Measurements from ENCODE around the gene ZDHHC8. TPM values are rescaled to one million over a fixed set of nuclear protein-coding genes. Genes with fewer than 3 reads are reported as not detected.

ZDHHC8 gene
- total and polyA plus RNA-seq, 7 experiments from 2014 or later: 0.95 to 88.5 (median 65.9) TPM

- Mint-ChIP-seq H3K27me3 (no peaks in the 10 kb centered on the region), H3K4me3 (no peak overlapping the region), H3K27ac (no peak overlapping the region), H3K4me1 (peaks cover 4 to 30% (median 16%) of the 10 kb centered on the region in 7 donors), H3K9me3 (no peaks in the 10 kb centered on the region), H3K36me3 (peaks cover 0 to 8% (median 0%) of the 10 kb centered on the region in 5 donors)
- intact Hi-C loops (cut with micrococcal nuclease): no loop called here
- H3K9me3 ChIP-seq (ENCODE audit: control insufficient read depth in 2 of 3, low read length in 3 of 3): no peaks in the 10 kb centered on the region
- no peak for ATAC-seq
- DNase-seq: no peak
- peaks cover 0 to 45% (median 0%) of the 10 kb centered on the region in 3 experiments for H3K36me3 ChIP-seq (ENCODE audit: control insufficient read depth in 2 of 3, insufficient read depth in 3 of 3, low read length in 3 of 3)
- no peaks in the 10 kb centered on the region for H3K4me1 ChIP-seq (ENCODE audit: control insufficient read depth in 2 of 2, insufficient read depth in 2 of 2, low read length in 2 of 2)
- POLR2A ChIA-PET: no interaction called here
- CTCF ChIA-PET: no interaction called here
- H3K27ac ChIP-seq (ENCODE audit: low read depth, low read length): no peak overlapping the region
- no peaks in the 10 kb centered on the region for H3K27me3 ChIP-seq (ENCODE audit: control insufficient read depth in 2 of 2, insufficient read depth in 2 of 2, low read length in 2 of 2)
- no peak overlapping the region for H3K4me3 ChIP-seq (ENCODE audit: low read length)
Measured at GRCh38 chr22:20138868-20139267, 7.3 kb downstream of the ZDHHC8 start.

- ChIA-PET CTCF (no interaction called here), POLR2A (no interaction called here)
- no peak for ATAC-seq
- H3K36me3 Mint-ChIP-seq: peaks cover 0 to 8% (median 0%) of the 10 kb centered on the region in 5 donors
- intact Hi-C loops (cut with micrococcal nuclease): no loop called here
- no peak overlapping the region for H3K27ac Mint-ChIP-seq
- no peaks in the 10 kb centered on the region for H3K27me3 Mint-ChIP-seq
- H3K27ac ChIP-seq (ENCODE audit: low read depth, low read length): no peak overlapping the region
- H3K36me3 ChIP-seq (ENCODE audit: control insufficient read depth in 2 of 3, insufficient read depth in 3 of 3, low read length in 3 of 3): peaks cover 0 to 50% (median 0%) of the 10 kb centered on the region in 3 experiments
- H3K9me3 Mint-ChIP-seq: no peaks in the 10 kb centered on the region
- H3K4me3 ChIP-seq (ENCODE audit: low read length): no peak overlapping the region
- H3K4me3 Mint-ChIP-seq: no peak overlapping the region
- H3K27me3 ChIP-seq (ENCODE audit: control insufficient read depth in 2 of 2, insufficient read depth in 2 of 2, low read length in 2 of 2): no peaks in the 10 kb centered on the region
- DNase-seq: no peak
- no peaks in the 10 kb centered on the region for H3K9me3 ChIP-seq (ENCODE audit: control insufficient read depth in 2 of 3, low read length in 3 of 3)
- H3K4me1 ChIP-seq (ENCODE audit: control insufficient read depth in 2 of 2, insufficient read depth in 2 of 2, low read length in 2 of 2): no peaks in the 10 kb centered on the region
- H3K4me1 Mint-ChIP-seq: peaks cover 2 to 24% (median 15%) of the 10 kb centered on the region in 7 donors
Measured at GRCh38 chr22:20139391-20140106, 7.9 kb downstream of the ZDHHC8 start.

- no peak overlapping the region for H3K27ac Mint-ChIP-seq
Measured at GRCh38 chr22:20140107-20140445, 8.5 kb downstream of the ZDHHC8 start.

GRCh38 chr22:20140521-20140964 is 8.9 kb downstream of the ZDHHC8 start:
- POLR2A ChIA-PET: interaction anchor here (0.8 kb wide), 1 partner anchor 80 kb away, joined by 3 read pairs; no protein-coding TSS in a partner anchor
- H3K4me1 Mint-ChIP-seq: peaks cover 2 to 22% (median 15%) of the 10 kb centered on the region in 7 donors
- H3K9me3 ChIP-seq (ENCODE audit: control insufficient read depth in 2 of 3, low read length in 3 of 3): no peaks in the 10 kb centered on the region
- ATAC-seq: no peak
- no peak for DNase-seq
- no peak overlapping the region for H3K4me3 ChIP-seq (ENCODE audit: low read length)
- H3K4me1 ChIP-seq (ENCODE audit: control insufficient read depth in 2 of 2, insufficient read depth in 2 of 2, low read length in 2 of 2): no peaks in the 10 kb centered on the region
- peaks cover 0 to 8% (median 0%) of the 10 kb centered on the region in 5 donors for H3K36me3 Mint-ChIP-seq
- no peaks in the 10 kb centered on the region for H3K9me3 Mint-ChIP-seq
- CTCF ChIA-PET: no interaction called here
- H3K4me3 Mint-ChIP-seq: no peak overlapping the region
- intact Hi-C loops (cut with micrococcal nuclease): no loop called here
- no peak overlapping the region for H3K27ac Mint-ChIP-seq
- H3K27me3 ChIP-seq (ENCODE audit: control insufficient read depth in 2 of 2, insufficient read depth in 2 of 2, low read length in 2 of 2): no peaks in the 10 kb centered on the region
- peaks cover 0 to 58% (median 0%) of the 10 kb centered on the region in 3 experiments for H3K36me3 ChIP-seq (ENCODE audit: control insufficient read depth in 2 of 3, insufficient read depth in 3 of 3, low read length in 3 of 3)
- no peaks in the 10 kb centered on the region for H3K27me3 Mint-ChIP-seq
- H3K27ac ChIP-seq (ENCODE audit: low read depth, low read length): no peak overlapping the region

More at GRCh38 chr22:20140107-20140445, 8.5 kb downstream of the ZDHHC8 start:
- H3K4me3 Mint-ChIP-seq: no peak overlapping the region
- H3K9me3 Mint-ChIP-seq: no peaks in the 10 kb centered on the region
- H3K27me3 ChIP-seq (ENCODE audit: control insufficient read depth in 2 of 2, insufficient read depth in 2 of 2, low read length in 2 of 2): no peaks in the 10 kb centered on the region
- intact Hi-C loops (cut with micrococcal nuclease): no loop called here
- H3K9me3 ChIP-seq (ENCODE audit: control insufficient read depth in 2 of 3, low read length in 3 of 3): no peaks in the 10 kb centered on the region
- POLR2A ChIA-PET: interaction anchor here (0.8 kb wide), 1 partner anchor 79 kb away, joined by 3 read pairs; no protein-coding TSS in a partner anchor
- ATAC-seq (no peak), DNase-seq (no peak)
- H3K27me3 Mint-ChIP-seq: no peaks in the 10 kb centered on the region
- CTCF ChIA-PET: no interaction called here
- H3K36me3 Mint-ChIP-seq: peaks cover 0 to 8% (median 0%) of the 10 kb centered on the region in 5 donors
- peaks cover 0 to 54% (median 0%) of the 10 kb centered on the region in 3 experiments for H3K36me3 ChIP-seq (ENCODE audit: control insufficient read depth in 2 of 3, insufficient read depth in 3 of 3, low read length in 3 of 3)
- H3K4me1 ChIP-seq (ENCODE audit: control insufficient read depth in 2 of 2, insufficient read depth in 2 of 2, low read length in 2 of 2): no peaks in the 10 kb centered on the region
- H3K27ac ChIP-seq (ENCODE audit: low read depth, low read length): no peak overlapping the region
- H3K4me1 Mint-ChIP-seq: peaks cover 2 to 22% (median 15%) of the 10 kb centered on the region in 7 donors
- no peak overlapping the region for H3K4me3 ChIP-seq (ENCODE audit: low read length)

GRCh38 chr22:20141186-20142077 is 9.8 kb downstream of the ZDHHC8 start:
- ChIA-PET CTCF (no interaction called here), POLR2A (no interaction called here)
- H3K27me3 Mint-ChIP-seq: no peaks in the 10 kb centered on the region
- no peak overlapping the region for H3K4me3 ChIP-seq (ENCODE audit: low read length)
- peaks cover 0 to 58% (median 0%) of the 10 kb centered on the region in 3 experiments for H3K36me3 ChIP-seq (ENCODE audit: control insufficient read depth in 2 of 3, insufficient read depth in 3 of 3, low read length in 3 of 3)
- no peak overlapping the region for H3K27ac ChIP-seq (ENCODE audit: low read depth, low read length)
- intact Hi-C loops (cut with micrococcal nuclease): no loop called here
- no peak overlapping the region for H3K4me3 Mint-ChIP-seq
- H3K36me3 Mint-ChIP-seq: peaks cover 0 to 8% (median 0%) of the 10 kb centered on the region in 5 donors
- no peak for ATAC-seq
- no peaks in the 10 kb centered on the region for H3K9me3 Mint-ChIP-seq
- H3K4me1 Mint-ChIP-seq: peaks cover 0 to 18% (median 11%) of the 10 kb centered on the region in 7 donors
- H3K27me3 ChIP-seq (ENCODE audit: control insufficient read depth in 2 of 2, insufficient read depth in 2 of 2, low read length in 2 of 2): no peaks in the 10 kb centered on the region
- DNase-seq: no peak
- no peaks in the 10 kb centered on the region for H3K4me1 ChIP-seq (ENCODE audit: control insufficient read depth in 2 of 2, insufficient read depth in 2 of 2, low read length in 2 of 2)
- H3K9me3 ChIP-seq (ENCODE audit: control insufficient read depth in 2 of 3, low read length in 3 of 3): no peaks in the 10 kb centered on the region
- no peak overlapping the region for H3K27ac Mint-ChIP-seq

GRCh38 chr22:20142711-20143621 is 11.4 kb downstream of the ZDHHC8 start:
- ATAC-seq (no peak), DNase-seq (no peak)
- no peaks in the 10 kb centered on the region for H3K27me3 ChIP-seq (ENCODE audit: control insufficient read depth in 2 of 2, insufficient read depth in 2 of 2, low read length in 2 of 2)
- CTCF ChIA-PET: no interaction called here
- intact Hi-C loops (cut with micrococcal nuclease): no loop called here
- H3K27ac Mint-ChIP-seq: no peak overlapping the region
- POLR2A ChIA-PET: no interaction called here
- H3K9me3 ChIP-seq (ENCODE audit: control insufficient read depth in 2 of 3, low read length in 3 of 3): no peaks in the 10 kb centered on the region
- H3K9me3 Mint-ChIP-seq: no peaks in the 10 kb centered on the region
- H3K4me1 ChIP-seq (ENCODE audit: control insufficient read depth in 2 of 2, insufficient read depth in 2 of 2, low read length in 2 of 2): no peaks in the 10 kb centered on the region
- H3K36me3 Mint-ChIP-seq: peaks cover 0 to 8% (median 0%) of the 10 kb centered on the region in 5 donors
- H3K4me3 ChIP-seq (ENCODE audit: low read length): no peak overlapping the region
- no peak overlapping the region for H3K27ac ChIP-seq (ENCODE audit: low read depth, low read length)
- H3K36me3 ChIP-seq (ENCODE audit: control insufficient read depth in 2 of 3, insufficient read depth in 3 of 3, low read length in 3 of 3): peaks cover 0 to 58% (median 0%) of the 10 kb centered on the region in 3 experiments
- no peaks in the 10 kb centered on the region for H3K27me3 Mint-ChIP-seq
- H3K4me1 Mint-ChIP-seq: peaks cover 0 to 6% (median 2%) of the 10 kb centered on the region in 7 donors
- H3K4me3 Mint-ChIP-seq: no peak overlapping the region
